Fibroblast of pulmonary artery (primary cell): Measurements from ENCODE around the gene IER5L.

Experiments
- DNase-seq: peaks from one replicate; pipeline ENCODE4 v3.0.0-alpha.2; 2010; ENCODE audit warnings: low read depth
- H3K4me3 ChIP-seq: replicated peaks from 2 replicates; pipeline ENCODE4 v1.5.1; 2011; ENCODE audit warnings: low read depth, mild to moderate bottlenecking, control low read depth, low read length, moderate library complexity
- CTCF ChIP-seq: IDR thresholded peaks from 2 replicates; pipeline ENCODE4 v1.5.1; 2011; ENCODE audit warnings: mild to moderate bottlenecking, control low read depth, low read length, inconsistent platforms; ENCODE audit errors: missing control alignments

Gene IER5L

GRCh38 chr9:129175825-129176633 is 2.0 kb downstream of the IER5L start:
- peak; percentile 95 for DNase-seq
- peak overlapping the region; percentile 88 for H3K4me3 ChIP-seq
- no peak for TF ChIP-seq CTCF

- H3K4me3 ChIP-seq: peak overlapping the region; percentile 88
- no peak for DNase-seq
- no peak for TF ChIP-seq CTCF
Observed at GRCh38 chr9:129175515-129175824, 2.6 kb downstream of the IER5L start.

- TF ChIP-seq CTCF: peak; percentile 6
- peak overlapping the region; percentile 88 for H3K4me3 ChIP-seq
- peak; percentile 91 for DNase-seq
Observed at GRCh38 chr9:129174724-129175514, 3.1 kb downstream of the IER5L start.

GRCh38 chr9:129174102-129174723 is 3.8 kb downstream of the IER5L start:
- peak; percentile 83 for TF ChIP-seq CTCF
- peak; percentile 97 for DNase-seq
- peak overlapping the region; percentile 88 for H3K4me3 ChIP-seq

- peak overlapping the region; percentile 88 for H3K4me3 ChIP-seq
- TF ChIP-seq CTCF: no peak
- no peak for DNase-seq
Observed at GRCh38 chr9:129173296-129174101, 4.6 kb downstream of the IER5L start.

GRCh38 chr9:129172816-129173215 is 5.2 kb downstream of the IER5L start:
- no peak for TF ChIP-seq CTCF
- no peak overlapping the region for H3K4me3 ChIP-seq
- no peak for DNase-seq
